GM10847 (cell line): ENCODE data around the gene NKAIN2.

Experiments
- POLR2A ChIP-seq: IDR thresholded peaks from 2 replicates; pipeline ENCODE4 v1.6.1; 2011; ENCODE audit not compliant: insufficient read length; ENCODE audit errors: extremely low read depth

The NKAIN2 gene

DNA sequence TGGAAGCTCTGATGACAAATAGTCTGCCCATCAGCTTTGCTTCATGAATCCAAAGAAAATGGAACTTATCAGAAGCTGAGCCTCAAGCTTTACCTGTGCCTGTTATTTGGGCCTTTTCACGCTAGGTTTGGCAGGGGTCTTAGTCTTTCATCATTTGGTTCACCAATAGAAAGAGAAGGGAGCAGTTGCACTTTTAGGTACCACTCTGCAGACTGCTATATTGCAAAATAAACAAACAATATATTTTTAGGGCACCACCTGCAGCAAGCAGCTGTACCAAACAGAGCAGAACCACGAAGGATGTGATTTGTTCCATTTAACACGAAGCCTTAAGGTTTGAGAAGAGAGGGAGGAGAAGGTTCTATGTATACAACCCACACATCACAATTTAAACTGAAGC, 867.1 kb downstream of the NKAIN2 start:
- TF ChIP-seq POLR2A = no peak

DNA sequence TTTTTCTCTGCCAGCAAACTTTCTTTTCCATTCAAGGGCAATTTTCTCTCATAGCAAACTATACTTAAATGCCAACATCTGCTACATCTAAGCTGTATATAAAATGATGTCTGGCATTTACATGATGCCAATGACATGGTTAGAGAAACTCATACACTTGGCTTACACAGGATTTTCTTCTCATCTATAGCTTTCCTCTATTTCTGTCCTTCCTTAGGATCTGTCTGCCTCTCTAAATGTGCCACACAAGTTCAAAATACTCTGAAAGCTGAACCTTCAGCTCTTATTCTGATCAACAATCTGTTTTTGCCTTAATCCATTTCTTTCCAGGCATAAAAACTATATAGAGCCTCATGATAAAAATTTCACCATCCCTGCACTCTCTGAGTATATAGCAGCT, 867.7 kb downstream of the NKAIN2 start:
- no peak for TF ChIP-seq POLR2A

DNA sequence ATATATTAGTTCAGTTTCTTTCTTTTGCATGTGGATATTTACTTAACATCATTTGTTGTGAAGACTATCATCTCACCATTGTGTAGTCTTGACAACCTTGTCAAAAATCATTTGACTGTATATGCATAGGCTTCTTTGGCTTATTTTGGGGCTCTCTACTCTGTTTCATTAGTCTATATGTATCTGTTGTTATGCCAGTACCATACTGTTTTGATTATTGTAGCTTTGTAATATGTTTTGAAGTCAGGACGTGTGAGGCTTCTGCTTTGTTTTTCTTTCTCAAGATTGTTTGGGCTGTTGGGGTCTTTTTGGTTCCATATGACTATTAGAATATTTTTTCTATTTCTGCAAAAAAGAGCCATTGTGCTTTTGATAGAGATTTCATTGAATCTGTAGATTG, 870.4 kb downstream of the NKAIN2 start:
- no peak for TF ChIP-seq POLR2A

DNA sequence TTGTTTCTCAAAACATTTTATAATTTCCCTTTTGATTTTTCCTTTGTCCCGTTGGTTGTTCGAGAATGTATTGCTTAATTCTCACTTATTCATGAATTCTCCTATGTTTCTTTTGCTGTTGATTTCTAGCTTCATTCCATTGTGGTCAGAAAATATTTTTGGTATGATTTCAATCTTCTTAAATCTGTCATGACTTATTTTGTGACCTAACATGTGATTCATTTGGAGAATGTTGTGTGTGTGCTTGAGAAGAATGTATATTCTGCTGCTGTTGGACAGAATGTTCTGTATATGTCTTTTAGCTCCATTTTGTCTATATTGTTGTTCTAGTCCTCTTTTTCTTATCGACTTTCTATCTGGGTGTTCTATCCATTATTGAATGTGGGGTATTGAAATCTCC, 872.4 kb downstream of the NKAIN2 start:
- TF ChIP-seq POLR2A = no peak

DNA sequence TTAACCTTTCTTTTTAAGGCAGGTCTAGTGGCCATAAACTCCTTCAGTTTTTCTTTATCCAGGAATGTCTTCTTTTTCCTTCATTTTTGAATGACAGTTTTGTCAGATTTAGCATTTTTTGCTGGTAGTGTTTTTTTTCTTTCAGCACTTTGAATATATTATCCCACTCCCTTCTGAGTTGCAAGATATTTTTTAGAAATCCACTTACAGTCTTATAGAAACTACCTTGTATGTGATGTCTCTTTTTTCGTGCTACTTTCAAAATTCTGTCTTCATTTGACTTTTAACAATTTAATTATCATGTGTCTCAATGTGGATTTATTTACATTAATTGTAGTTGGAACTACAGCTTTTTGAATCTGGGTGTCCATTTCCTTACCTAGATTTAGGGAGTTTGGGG, 874.2 kb downstream of the NKAIN2 start:
- TF ChIP-seq POLR2A = no peak

DNA sequence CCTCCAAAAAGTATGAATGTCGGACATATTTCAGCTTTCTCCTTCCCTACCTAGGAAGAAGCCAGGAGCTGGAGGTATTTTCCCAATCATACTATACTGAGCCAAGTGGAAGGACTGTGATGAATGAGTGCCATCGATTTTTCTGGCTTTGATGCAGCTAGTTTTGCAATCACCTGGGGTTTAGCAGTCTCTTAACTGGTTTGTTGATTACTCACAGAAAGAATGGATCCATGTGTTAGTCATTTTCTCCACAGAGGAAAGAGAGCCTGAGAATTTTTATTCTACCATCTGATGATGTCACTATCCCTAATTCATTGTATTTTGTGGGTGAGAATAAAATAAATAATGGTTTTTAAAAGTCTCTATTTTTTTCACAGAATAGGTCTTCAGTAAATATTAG, 875.7 kb downstream of the NKAIN2 start:
- TF ChIP-seq POLR2A = no peak

DNA sequence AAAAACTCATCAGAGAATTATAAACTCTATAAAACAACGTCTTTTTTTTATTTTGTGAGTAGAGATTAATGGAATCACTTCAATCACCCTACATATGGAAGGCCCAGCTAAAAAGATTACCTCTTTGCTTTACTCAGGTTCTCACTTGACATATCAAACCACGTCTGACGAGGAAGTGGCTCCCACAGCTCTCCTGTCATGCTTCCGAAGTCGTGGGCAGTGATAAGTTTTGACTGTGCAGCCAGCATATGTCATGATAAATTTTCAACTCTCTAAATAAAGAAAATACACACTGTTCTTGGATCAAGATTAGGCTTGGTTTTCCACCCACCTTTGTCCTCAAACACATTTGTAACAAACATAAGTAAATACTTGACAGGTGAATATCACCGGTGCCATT, 879.1 kb downstream of the NKAIN2 start:
- no peak for TF ChIP-seq POLR2A

DNA sequence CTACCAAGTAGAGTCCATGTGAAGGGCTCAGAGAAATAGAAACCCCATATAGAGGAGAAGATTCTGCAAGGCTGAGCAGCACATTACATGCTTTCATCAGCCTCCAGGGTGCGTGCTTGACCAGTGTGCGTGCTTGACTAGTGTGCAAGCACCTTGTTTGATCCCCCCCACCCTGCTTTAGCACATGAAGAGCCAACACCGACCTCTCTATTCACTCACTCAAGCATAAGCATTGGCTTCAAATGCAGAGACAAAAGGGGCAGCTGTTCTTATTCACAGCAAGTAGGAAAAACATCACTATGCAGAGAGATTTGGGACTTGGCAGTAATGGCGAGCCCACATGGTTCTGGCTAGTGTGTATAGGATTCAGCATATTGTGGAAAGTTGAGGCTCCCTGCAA, 879.8 kb downstream of the NKAIN2 start:
- TF ChIP-seq POLR2A = no peak

DNA sequence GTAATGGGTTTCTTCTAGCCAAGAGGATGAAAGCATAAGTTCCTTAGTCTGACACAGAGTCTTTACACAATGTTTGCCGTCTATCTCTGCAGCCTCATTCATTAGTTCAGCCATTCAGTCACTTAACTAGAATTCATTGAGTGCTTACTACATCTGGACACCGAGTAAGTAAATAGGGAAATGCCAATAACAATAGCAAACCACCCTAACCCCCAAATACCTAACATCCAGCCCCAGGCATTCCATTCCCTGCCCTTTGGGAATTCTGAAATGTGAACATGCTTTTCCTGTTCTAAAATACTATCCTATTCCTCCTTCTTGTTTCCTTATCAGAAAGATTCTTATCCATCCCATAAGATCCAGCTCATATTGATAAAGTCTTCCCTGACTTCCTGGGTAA, 881.0 kb downstream of the NKAIN2 start:
- no peak for TF ChIP-seq POLR2A

DNA sequence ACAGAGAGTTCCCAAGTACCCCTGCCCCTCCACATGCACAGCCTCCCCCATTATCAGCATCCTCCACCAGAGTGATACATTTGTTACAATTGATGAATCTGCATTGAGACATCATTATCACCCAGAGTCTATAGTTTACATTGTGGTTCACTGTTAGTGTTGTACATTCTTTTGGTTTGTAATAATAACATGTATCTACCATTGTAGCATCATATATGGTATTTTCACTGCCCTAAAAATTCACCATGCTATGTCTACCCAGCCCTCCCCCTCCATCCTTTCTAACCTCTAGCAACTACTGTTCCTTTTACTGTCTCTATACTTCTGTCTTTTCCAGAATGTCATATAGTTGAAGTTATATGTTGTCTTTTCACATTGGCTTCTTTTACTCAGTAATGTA, 884.7 kb downstream of the NKAIN2 start:
- TF ChIP-seq POLR2A = no peak

DNA sequence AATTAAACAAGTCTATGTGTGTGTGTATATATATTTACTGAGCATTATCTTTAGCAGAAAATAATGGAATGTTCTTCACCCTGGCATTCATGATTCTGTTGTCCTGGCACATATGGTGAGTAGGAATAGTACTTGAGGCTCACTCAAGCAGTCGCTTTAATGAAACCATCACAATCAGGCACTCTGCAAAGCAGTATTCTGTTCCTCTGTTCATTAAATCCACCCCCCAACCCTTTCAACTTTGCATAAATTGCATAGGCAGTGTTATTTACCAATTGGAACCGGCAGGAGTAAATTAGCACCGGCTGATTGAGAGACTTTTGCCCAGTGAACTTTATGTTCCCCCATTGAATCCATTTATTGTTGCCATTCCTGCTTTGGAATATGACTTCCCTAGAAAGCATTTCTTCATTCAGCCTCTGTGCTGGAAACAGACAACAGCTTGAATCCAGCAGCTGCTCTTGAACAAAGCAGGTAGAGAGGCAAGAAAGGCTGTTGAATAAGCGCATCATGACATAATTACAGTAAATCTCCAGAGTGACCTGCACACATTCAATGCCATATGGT, 890.6 kb downstream of the NKAIN2 start:
- TF ChIP-seq POLR2A = no peak

DNA sequence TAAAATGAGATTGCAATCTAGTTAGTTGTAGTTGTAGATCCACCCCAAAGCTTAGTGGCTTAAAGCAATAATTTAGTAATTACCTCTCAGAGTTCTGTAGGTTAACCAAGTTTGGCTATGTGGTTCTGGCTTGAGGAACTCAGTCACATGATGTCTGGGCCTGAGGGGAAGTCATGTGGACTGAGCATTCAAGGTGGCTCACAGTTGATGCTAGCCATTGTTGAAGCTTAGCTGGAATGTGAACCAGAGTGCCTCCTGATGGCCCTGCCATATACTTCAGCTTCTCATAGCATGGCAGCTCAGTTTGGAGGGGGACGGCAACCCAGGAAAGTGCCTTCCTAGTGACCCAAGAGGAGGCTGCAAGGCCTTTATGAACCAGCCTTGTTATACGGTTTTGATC, 895.4 kb downstream of the NKAIN2 start:
- no peak for TF ChIP-seq POLR2A

DNA sequence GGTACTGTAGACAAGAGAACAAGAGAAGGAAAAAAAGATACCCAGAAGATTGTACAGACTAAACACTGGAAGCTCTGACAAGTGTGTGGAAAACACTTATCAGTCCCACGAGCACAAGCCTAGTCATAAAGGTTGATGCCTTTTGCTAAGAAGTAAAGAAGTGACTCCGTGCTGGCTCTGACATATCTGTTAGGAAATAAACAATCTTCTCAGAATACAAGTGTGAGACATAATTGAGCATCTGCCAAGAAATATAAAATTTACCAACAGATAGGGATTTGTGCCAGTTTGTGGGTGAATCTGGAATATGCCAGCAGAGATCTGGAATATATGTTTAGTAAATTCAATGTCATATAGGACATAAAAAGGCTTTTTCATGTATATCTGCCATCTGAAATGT, 899.9 kb downstream of the NKAIN2 start:
- TF ChIP-seq POLR2A = no peak

DNA sequence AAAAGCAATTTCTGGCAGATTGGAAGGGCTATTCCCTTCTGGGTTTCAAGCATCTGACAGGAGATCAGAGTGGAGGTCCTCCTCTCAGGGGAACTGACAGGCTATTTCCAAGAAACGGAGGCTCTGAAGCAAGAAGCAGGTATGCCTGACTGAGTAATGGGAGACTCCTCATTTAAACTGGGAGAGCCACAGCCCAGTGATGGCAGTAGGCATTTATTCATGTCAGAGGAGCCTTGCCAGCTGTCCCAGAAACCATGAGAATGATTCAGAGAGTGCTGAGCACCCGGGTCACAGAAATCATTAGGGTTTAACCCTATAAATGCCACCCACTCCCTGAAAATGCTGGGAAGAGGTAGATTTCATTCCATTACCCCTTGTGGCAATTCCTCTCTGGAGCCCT, 911.1 kb downstream of the NKAIN2 start:
- TF ChIP-seq POLR2A = no peak

DNA sequence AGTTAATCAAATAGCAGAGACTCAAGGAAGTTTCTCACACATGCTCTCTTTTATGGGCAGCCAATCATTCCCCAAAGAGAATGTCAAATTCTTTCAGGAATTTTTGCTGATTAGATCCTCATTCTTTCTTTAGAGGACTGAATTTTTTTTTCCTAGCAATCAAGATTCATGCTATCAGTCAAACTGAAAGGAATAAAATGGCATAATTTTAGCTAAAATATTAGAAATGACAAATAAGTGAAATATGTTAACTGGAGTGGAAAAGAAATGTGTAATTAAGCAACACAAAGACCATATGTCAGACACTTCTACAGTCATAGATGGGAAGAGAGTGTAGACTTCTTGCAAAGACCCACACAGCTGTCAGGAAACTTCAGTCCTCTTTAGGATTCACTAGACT, 916.2 kb downstream of the NKAIN2 start:
- no peak for TF ChIP-seq POLR2A

DNA sequence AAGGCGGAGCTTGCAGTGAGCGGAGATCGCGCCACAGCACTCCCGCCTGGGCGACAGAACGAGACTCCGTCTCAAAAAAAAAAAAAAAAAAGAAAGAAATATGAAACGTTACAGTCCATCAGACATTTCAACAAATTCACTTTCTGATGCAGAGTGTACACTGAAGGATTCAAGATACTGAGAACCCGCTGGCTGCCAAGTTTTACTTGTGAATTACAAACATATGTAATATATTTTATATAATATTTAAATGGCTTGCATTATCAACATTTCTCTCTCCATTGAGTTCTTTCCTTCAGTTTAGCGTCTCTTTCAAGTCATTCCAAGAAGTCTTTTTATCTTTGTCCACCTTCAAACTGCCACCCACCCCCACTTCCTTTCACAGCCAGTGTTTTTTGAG, 917.7 kb downstream of the NKAIN2 start:
- no peak for TF ChIP-seq POLR2A

DNA sequence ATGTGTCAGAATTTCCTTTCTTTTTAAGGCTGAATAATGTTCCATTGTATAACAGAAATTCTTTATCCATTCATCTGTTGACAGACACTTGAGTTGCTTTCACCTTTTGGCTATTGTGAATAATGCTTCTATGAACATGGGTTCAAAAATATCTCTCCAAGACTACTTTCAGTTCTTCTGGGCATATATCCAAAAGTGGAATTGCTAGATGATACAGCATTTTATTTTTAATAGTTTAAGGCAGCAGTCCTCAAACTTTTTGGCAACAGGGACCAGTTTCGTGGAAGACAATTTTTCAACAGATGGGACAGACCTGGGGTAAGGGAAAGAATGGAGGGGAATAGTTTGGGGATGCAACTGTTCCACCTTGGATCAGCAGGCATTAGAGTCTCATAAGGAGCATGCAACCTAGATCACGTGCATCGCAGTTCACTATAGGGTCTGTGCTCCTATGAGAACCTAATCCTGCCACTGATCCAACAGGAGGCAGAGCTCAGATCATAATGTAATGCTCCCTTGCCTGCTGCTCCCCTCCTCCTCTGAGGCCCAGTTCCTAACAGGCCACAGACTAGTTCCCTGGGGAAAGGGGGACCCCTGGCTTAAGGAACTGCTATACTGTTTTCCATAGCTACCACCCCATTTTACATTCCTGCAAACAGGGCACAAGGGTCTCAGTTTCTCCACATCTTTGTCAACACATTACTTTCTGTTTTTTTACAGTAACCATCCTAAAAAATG, 918.6 kb downstream of the NKAIN2 start:
- no peak for TF ChIP-seq POLR2A
